Thoracic aorta (tissue), 2 donors: Measurements from ENCODE around the gene ADM. TPM values are rescaled to one million over a fixed set of nuclear protein-coding genes. Genes with fewer than 3 reads are reported as not detected.

ENCODE experiments used
- ATAC-seq: fragments of 150-250 bp; one replicate; pipeline ENCODE4 v1.8.0; 2017; ENCODE audit warnings: low read depth; ENCODE audit not compliant: insufficient number of reproducible peaks, low FRiP score
- DNase-seq: peaks from one replicate; pipeline ENCODE4 v3.0.0-alpha.2; 2020; ENCODE audit warnings: low spot score
- H3K27ac ChIP-seq, 2 donors: fragments of 200-600 bp; sonication (generic); 1 replicate in 1 of 2; 2 replicates in 1 of 2; pipeline ENCODE4 v1.5.1; 2016; ENCODE audit warnings: mild to moderate bottlenecking in 2 of 2, moderate library complexity in 2 of 2
- H3K27me3 ChIP-seq: fragments of 200-600 bp; sonication (generic); replicated peaks from 2 replicates; pipeline ENCODE4 v1.6.0; 2016; ENCODE audit warnings: mild to moderate bottlenecking; ENCODE audit not compliant: insufficient read depth
- H3K36me3 ChIP-seq: fragments of 200-600 bp; sonication (generic); one replicate; pipeline ENCODE4 v1.5.1; 2016
- H3K4me1 ChIP-seq, 2 donors: fragments of 200-600 bp; sonication (generic); 1 replicate in 1 of 2; 2 replicates in 1 of 2; pipeline versions ENCODE4 v1.5.1 to v1.6.0; 2016; ENCODE audit warnings: low read depth in 2 of 2, mild to moderate bottlenecking in 1 of 2; ENCODE audit not compliant: control insufficient read depth in 1 of 2
- H3K4me3 ChIP-seq: fragments of 200-600 bp; sonication (generic); 2 replicates; pipeline ENCODE4 v1.5.1; 2016; ENCODE audit warnings: mild to moderate bottlenecking
- H3K9me3 ChIP-seq: fragments of 200-600 bp; sonication (generic); 2 replicates; pipeline ENCODE4 v1.5.1; 2016
- total RNA-seq, 2 donors: library from RNA; depleted of rRNA; stranded (reverse); fragments of >200 nt; gene quantifications; one replicate each; pipeline versions ENCODE4 v1.1.0 to v1.2.3, GENCODE V29; 2016
- TF ChIP-seq, protein P1 (sequence below): fragments of 200-600 bp; sonication (generic); IDR thresholded peaks from one replicate; pipeline ENCODE4 v1.5.1; 2019; ENCODE audit warnings: antibody characterized with exemption

ADM gene
- total RNA-seq, 2 donors from 2014 or later = 50.0 to 193 TPM

GRCh38 chr11:10338287-10338686 is 33.4 kb downstream of the ADM start:
- Histone ChIP-seq H3K27me3 (no peaks in the 10 kb centered on the region), H3K36me3 (no peaks in the 10 kb centered on the region), H3K9me3 (no peaks in the 10 kb centered on the region), H3K27ac (no peak overlapping the region), H3K4me3 (no peak overlapping the region), H3K4me1 (no peaks in the 10 kb centered on the region)
- DNase-seq (no peak), ATAC-seq (no peak)
- TF ChIP-seq, protein P1, sequence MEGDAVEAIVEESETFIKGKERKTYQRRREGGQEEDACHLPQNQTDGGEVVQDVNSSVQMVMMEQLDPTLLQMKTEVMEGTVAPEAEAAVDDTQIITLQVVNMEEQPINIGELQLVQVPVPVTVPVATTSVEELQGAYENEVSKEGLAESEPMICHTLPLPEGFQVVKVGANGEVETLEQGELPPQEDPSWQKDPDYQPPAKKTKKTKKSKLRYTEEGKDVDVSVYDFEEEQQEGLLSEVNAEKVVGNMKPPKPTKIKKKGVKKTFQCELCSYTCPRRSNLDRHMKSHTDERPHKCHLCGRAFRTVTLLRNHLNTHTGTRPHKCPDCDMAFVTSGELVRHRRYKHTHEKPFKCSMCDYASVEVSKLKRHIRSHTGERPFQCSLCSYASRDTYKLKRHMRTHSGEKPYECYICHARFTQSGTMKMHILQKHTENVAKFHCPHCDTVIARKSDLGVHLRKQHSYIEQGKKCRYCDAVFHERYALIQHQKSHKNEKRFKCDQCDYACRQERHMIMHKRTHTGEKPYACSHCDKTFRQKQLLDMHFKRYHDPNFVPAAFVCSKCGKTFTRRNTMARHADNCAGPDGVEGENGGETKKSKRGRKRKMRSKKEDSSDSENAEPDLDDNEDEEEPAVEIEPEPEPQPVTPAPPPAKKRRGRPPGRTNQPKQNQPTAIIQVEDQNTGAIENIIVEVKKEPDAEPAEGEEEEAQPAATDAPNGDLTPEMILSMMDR = no peak

DNA sequence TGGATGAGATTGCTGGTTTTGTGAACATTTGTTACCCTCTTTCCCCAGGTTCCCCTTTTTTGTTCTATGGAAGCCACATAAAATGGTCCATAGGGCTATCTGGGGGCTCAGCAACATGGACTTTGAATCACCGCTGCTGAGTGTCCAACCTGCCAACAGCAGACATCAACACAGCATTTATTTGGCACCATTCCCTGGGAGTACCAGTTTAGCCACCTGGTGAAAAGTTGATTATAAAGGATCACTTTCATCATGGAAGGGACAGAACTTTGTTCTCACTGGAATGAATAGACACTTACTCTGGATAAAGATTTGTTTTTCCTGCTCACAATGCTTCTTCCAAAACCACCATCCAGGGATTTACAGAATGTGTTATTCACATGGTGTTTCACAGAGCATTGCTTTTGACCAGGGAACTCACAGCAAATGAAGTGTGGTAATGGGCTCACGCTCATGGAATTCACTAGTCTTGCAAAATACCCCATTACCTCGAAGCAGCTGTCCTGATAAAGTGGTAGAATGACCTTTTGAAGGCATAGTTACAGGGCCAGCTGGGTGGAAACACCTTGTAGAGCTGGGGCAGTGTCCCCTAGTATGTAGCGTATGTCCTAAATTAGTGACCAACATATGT is 43.9 kb downstream of the ADM start:
- Histone ChIP-seq H3K4me1 (peaks cover 5 to 13% of the 10 kb centered on the region in 2 donors), H3K9me3 (no peaks in the 10 kb centered on the region), H3K4me3 (no peak overlapping the region), H3K36me3 (no peaks in the 10 kb centered on the region), H3K27ac (no peak overlapping the region), H3K27me3 (no peaks in the 10 kb centered on the region)
- TF ChIP-seq, protein P1 = no peak
- DNase-seq = no peak
- ATAC-seq = no peak

DNA sequence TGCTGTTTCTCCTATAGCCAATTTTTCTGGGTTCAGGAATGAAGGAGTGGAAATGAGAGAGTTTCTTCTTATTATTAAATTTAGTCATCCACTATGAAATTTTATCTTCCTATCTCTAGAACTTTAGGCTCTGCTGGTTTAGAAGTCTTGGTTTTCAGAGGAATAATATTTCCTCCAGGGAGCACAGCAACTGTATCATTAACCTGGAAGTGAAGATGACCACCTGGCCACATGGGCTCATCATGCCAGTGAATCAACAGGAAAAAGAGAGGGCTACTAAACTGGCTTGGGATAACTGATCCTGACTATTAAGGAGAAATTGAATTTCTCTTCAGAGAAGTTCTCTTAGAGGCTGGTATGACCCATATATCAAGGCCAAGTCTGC is 44.4 kb downstream of the ADM start:
- no peaks in the 10 kb centered on the region for H3K27me3 ChIP-seq
- TF ChIP-seq, protein P1 = no peak
- no peak for ATAC-seq
- H3K27ac ChIP-seq = no peak overlapping the region
- no peaks in the 10 kb centered on the region for H3K36me3 ChIP-seq
- H3K4me1 ChIP-seq = peaks cover 5 to 13% of the 10 kb centered on the region in 2 donors
- H3K9me3 ChIP-seq = no peaks in the 10 kb centered on the region
- DNase-seq = no peak
- H3K4me3 ChIP-seq = no peak overlapping the region

DNA sequence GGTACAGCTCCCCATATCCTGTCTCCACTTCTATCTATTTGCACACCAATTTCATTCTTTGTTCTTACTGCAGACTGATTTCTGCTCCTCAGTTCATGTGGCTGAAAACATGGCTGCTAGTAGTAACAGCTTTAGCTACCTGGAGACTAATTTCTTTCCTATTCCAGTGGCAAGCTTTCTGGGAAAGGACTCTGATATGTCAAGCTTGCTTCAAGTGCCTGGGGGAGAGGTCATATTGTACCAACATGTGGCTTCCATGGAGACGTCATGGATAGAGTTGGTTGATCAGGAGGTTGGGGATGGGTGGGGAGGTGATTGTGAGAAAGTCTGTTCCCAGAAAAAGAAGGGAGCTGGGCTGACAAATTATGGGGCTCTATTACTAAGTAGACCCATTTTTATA is 44.9 kb downstream of the ADM start:
- no peaks in the 10 kb centered on the region for H3K27me3 ChIP-seq
- no peak overlapping the region for H3K27ac ChIP-seq
- no peak for DNase-seq
- H3K36me3 ChIP-seq = no peaks in the 10 kb centered on the region
- H3K4me3 ChIP-seq = no peak overlapping the region
- TF ChIP-seq, protein P1 = no peak
- ATAC-seq = no peak
- peaks cover 5 to 13% of the 10 kb centered on the region in 2 donors for H3K4me1 ChIP-seq
- no peaks in the 10 kb centered on the region for H3K9me3 ChIP-seq

- Histone ChIP-seq H3K4me3 (no peak overlapping the region), H3K4me1 (peaks cover 5 to 13% of the 10 kb centered on the region in 2 donors), H3K27me3 (no peaks in the 10 kb centered on the region), H3K36me3 (no peaks in the 10 kb centered on the region), H3K27ac (no peak overlapping the region), H3K9me3 (no peaks in the 10 kb centered on the region)
- no peak for DNase-seq
- no peak for ATAC-seq
- TF ChIP-seq, protein P1 = no peak
Measured at GRCh38 chr11:10350334-10350733, 45.5 kb downstream of the ADM start.
